Astrocyte (in vitro differentiated cells and primary cell): Measurements from ENCODE around the gene EPS8. TPM values are rescaled to one million over a fixed set of nuclear protein-coding genes. Genes with fewer than 3 reads are reported as not detected.

ENCODE experiments used
- DNase-seq: peaks from one replicate; pipeline ENCODE4 v3.0.0-alpha.2; 2010; ENCODE audit warnings: low read depth
- FAIRE-seq: peaks from 2 replicates; lab custom pipeline; 2011; peaks lifted over from hg19 to GRCh38; lab: Jason Lieb, UNC
- H2AFZ ChIP-seq: 2 replicates; pipeline ENCODE4 v1.6.0; 2012; ENCODE audit warnings: low read depth, low read length, inconsistent platforms
- H3K27ac ChIP-seq: 2 replicates; pipeline ENCODE4 v1.5.1; 2011; ENCODE audit warnings: low read depth, low read length, inconsistent platforms
- H3K27me3 ChIP-seq: 2 replicates; pipeline ENCODE4 v1.6.0; 2011; ENCODE audit warnings: low read length, inconsistent platforms; ENCODE audit not compliant: insufficient read depth
- H3K36me3 ChIP-seq: 2 replicates; pipeline ENCODE4 v1.5.1; 2011; ENCODE audit warnings: low read length, inconsistent platforms; ENCODE audit not compliant: insufficient read depth
- H3K4me1 ChIP-seq: 2 replicates; pipeline ENCODE4 v1.5.1; 2011; ENCODE audit warnings: low read length, inconsistent platforms; ENCODE audit not compliant: insufficient read depth
- H3K4me2 ChIP-seq: 2 replicates; pipeline ENCODE4 v1.6.0; 2012; ENCODE audit warnings: low read length, inconsistent platforms
- H3K4me3 ChIP-seq: 2 replicates; pipeline ENCODE4 v1.5.1; 2011; ENCODE audit warnings: low read depth, mild to moderate bottlenecking, low read length, inconsistent platforms; ENCODE audit not compliant: insufficient read depth
- H3K79me2 ChIP-seq: 2 replicates; pipeline ENCODE4 v1.6.0; 2012; ENCODE audit warnings: mild to moderate bottlenecking, low read length, inconsistent platforms; ENCODE audit not compliant: insufficient read depth
- H3K9ac ChIP-seq: 2 replicates; pipeline ENCODE4 v1.6.0; 2012; ENCODE audit warnings: mild to moderate bottlenecking, low read length, inconsistent platforms
- H3K9me3 ChIP-seq: 2 replicates; pipeline ENCODE4 v1.5.1; 2012; ENCODE audit warnings: low read depth, mild to moderate bottlenecking, low read length, inconsistent platforms; ENCODE audit not compliant: insufficient read depth
- H4K20me1 ChIP-seq: 2 replicates; pipeline ENCODE4 v1.6.0; 2012; ENCODE audit warnings: low read length, inconsistent platforms; ENCODE audit not compliant: insufficient read depth
- H3K27ac Mint-ChIP-seq: one replicate; pipeline ENCODE4 v1.8.0; 2021; ENCODE audit warnings: mild to moderate bottlenecking, mixed read lengths; ENCODE audit not compliant: unreplicated experiment
- H3K27me3 Mint-ChIP-seq: one replicate; pipeline ENCODE4 v1.8.0; 2021; ENCODE audit warnings: low read depth, mixed read lengths; ENCODE audit not compliant: unreplicated experiment
- H3K36me3 Mint-ChIP-seq: one replicate; pipeline ENCODE4 v1.8.0; 2021; ENCODE audit warnings: low read depth, mixed read lengths; ENCODE audit not compliant: unreplicated experiment
- H3K4me1 Mint-ChIP-seq: one replicate; pipeline ENCODE4 v1.8.0; 2021; ENCODE audit warnings: low read depth, mixed read lengths; ENCODE audit not compliant: unreplicated experiment
- H3K4me3 Mint-ChIP-seq: one replicate; pipeline ENCODE4 v1.8.0; 2021; ENCODE audit warnings: mild to moderate bottlenecking, moderate library complexity, mixed read lengths; ENCODE audit not compliant: unreplicated experiment
- H3K9me3 Mint-ChIP-seq: one replicate; pipeline ENCODE4 v1.8.0; 2021; ENCODE audit warnings: mild to moderate bottlenecking, mixed read lengths; ENCODE audit not compliant: unreplicated experiment
- CTCF ChIP-seq: IDR thresholded peaks from 2 replicates; pipeline ENCODE4 v1.5.1; 2011; ENCODE audit warnings: low read depth, mild to moderate bottlenecking, inconsistent platforms, low read length, moderate library complexity; ENCODE audit not compliant: insufficient read depth
- EZH2 ChIP-seq: IDR thresholded peaks from 2 replicates; pipeline ENCODE4 v1.6.1; 2012; ENCODE audit warnings: mild to moderate bottlenecking, low read length, inconsistent platforms; ENCODE audit not compliant: insufficient read depth
- total RNA-seq: library from RNA; stranded (reverse); gene quantifications from 2 replicates; pipeline ENCODE4 v1.2.1, GENCODE V29; 2021

The EPS8 gene
- total RNA-seq, 1 donor from 2014 or later: 31.8 TPM

- Mint-ChIP-seq H3K36me3 (no peaks in the 10 kb centered on the region), H3K4me3 (no peak overlapping the region), H3K27me3 (no peaks in the 10 kb centered on the region), H3K27ac (no peak overlapping the region), H3K9me3 (no peaks in the 10 kb centered on the region), H3K4me1 (peaks cover 2% of the 10 kb centered on the region)
- H3K9me3 ChIP-seq: no peaks in the 10 kb centered on the region
- no peak for DNase-seq
- peaks cover 5% of the 10 kb centered on the region for H3K4me1 ChIP-seq
- FAIRE-seq: no peak
- no peak overlapping the region for H3K27ac ChIP-seq
- H3K9ac ChIP-seq: no peak overlapping the region
- H3K79me2 ChIP-seq: no peaks in the 10 kb centered on the region
- TF ChIP-seq EZH2: no peak
- no peak for TF ChIP-seq CTCF
- no peak overlapping the region for H3K4me2 ChIP-seq
- H2AFZ ChIP-seq: no peak overlapping the region
- no peaks in the 10 kb centered on the region for H4K20me1 ChIP-seq
- no peak overlapping the region for H3K4me3 ChIP-seq
- H3K27me3 ChIP-seq: no peaks in the 10 kb centered on the region
- no peaks in the 10 kb centered on the region for H3K36me3 ChIP-seq
Observed at GRCh38 chr12:15824516-15824915, 35.3 kb upstream of the EPS8 start.

- peak; percentile 29 for FAIRE-seq
- Histone ChIP-seq H3K27me3 (no peaks in the 10 kb centered on the region), H3K9ac (no peak overlapping the region), H2AFZ (no peak overlapping the region), H3K4me3 (no peak overlapping the region), H3K4me2 (no peak overlapping the region), H3K27ac (no peak overlapping the region), H3K4me1 (no peaks in the 10 kb centered on the region), H3K36me3 (no peaks in the 10 kb centered on the region), H4K20me1 (no peaks in the 10 kb centered on the region), H3K9me3 (no peaks in the 10 kb centered on the region), H3K79me2 (no peaks in the 10 kb centered on the region)
- H3K9me3 Mint-ChIP-seq: no peaks in the 10 kb centered on the region
- H3K4me1 Mint-ChIP-seq: no peaks in the 10 kb centered on the region
- no peak for DNase-seq
- TF ChIP-seq CTCF (no peak), EZH2 (no peak)
- H3K36me3 Mint-ChIP-seq: no peaks in the 10 kb centered on the region
- H3K27ac Mint-ChIP-seq: no peak overlapping the region
- no peaks in the 10 kb centered on the region for H3K27me3 Mint-ChIP-seq
- H3K4me3 Mint-ChIP-seq: no peak overlapping the region
Observed at GRCh38 chr12:15823360-15824128, 34.4 kb upstream of the EPS8 start.
